GM21360 (cell line): ENCODE data around the gene CARD8.
"Not testable (repeated sequence)": the region's sequence is repeated elsewhere in the genome, so short reads cannot be mapped to it uniquely, and the experiment has no call there.

Source experiments
- ATAC-seq: cut with Tn5 transposase; IDR thresholded peaks from one replicate; pipeline ENCODE4 v1.9.1; 2021; ENCODE audit warnings: mild to moderate bottlenecking, moderate library complexity; ENCODE audit not compliant: unreplicated experiment

Gene CARD8

DNA sequence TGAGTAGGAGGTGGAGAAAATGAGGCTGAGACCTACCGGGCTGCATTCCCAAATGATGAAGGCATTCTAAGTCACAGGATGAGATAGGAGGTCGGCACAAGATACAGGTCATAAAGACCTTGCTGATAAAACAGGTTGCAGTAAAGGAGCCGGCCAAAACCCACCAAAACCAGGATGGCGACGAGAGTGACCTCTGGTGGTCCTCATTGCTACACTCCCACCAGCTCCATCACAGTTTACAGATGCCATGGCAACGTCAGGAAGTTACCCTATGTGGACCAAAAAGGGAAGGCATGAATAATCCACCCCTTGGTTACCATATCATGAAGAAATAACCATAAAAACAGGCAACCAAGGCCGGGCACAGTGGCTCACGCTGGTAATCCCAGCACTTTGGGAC lies 9.6 kb upstream of the CARD8 start:
- ATAC-seq: not testable (repeated sequence)

DNA sequence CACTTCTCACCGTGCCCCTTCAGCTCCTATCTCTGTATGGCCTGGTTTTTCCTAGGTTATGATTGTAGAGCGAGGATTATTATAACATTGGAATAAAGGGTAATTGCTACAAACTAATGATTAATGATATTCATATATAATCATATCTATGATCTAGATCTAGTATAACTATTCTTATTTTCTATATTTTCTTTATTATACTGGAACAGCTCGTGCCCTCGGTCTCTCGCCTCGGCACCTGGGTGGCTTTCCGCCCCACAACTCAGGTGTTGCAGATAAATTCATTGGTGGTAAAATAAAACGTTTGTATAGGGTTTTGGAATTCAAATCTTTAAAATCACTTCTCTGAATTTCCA lies 4.6 kb upstream of the CARD8 start:
- not testable (repeated sequence) for ATAC-seq

DNA sequence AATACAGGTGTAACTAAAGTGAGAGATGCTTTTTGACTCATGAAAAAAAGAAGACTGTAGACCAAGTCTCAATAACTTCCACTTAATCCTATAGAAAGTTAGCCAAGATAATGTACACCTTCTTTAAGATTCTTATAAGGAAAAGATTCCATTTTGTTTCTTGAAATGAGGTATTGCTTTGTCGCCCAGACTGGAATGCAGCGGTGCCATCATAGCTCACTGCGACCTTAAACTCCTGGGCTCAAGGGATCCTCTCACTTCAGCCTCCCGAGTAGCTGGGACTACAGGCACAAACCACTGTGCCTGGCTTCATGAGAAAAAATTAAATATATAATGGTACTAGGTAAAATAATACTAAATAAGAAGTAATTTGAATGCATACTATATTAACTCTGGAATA lies 3.3 kb upstream of the CARD8 start:
- not testable (repeated sequence) for ATAC-seq

DNA sequence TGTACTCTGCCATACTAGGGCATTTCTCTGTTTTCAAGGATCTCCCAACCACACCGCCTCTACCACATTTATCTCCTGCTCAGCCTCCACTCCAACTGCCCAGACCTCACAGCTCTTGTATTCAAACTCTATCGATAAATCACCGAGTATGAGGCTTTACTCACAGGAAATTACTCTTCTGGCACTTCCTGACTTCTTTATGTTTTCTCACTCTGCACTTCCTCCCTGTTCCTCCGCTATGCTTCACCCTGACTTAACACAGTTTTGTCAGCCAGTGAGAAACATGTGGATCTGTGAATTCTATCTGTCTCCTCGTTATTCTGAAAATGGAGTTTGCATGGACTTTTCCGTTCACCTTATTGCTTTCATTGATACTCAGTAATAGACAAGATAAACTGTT lies 2.6 kb upstream of the CARD8 start:
- ATAC-seq: no peak

DNA sequence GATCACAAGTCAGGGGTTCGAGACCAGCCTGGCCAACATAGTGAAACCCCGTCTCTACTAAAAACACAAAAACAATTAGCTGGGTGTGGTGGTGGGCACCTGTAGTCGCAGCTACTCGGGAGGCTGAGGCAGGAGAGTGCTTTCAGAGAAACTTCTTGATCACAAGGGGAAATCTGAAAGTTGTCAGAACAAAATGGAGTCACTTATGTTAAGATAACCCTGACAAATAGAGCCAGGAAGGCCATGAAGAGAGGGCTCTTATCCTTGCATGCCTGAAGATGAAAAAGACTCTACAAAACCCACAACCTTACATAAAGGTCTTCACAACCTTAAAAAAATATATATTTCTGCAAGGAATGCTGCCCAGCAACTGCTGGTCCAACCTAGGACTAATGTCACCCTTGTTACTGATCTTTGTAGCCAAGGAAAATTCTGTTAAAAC lies 1.2 kb downstream of the CARD8 start:
- no peak for ATAC-seq

DNA sequence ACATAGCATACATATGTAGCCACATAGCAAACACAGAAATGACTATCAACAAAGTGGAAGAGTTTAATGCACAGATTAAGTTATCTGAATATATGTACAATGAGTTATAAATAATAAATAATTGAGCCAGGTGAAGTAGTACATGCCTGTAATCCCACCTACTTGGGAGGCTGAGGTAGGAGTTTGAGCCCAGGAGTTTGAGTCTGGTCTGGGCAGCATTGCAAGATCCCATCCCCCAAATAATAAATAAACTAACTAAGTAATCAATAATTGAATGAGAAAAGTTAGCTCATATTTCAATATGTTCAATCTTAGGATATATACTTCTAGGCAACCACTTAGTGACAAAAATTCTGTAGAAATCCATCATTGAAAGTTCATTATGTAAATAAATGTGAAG lies 1.7 kb downstream of the CARD8 start:
- no peak for ATAC-seq

DNA sequence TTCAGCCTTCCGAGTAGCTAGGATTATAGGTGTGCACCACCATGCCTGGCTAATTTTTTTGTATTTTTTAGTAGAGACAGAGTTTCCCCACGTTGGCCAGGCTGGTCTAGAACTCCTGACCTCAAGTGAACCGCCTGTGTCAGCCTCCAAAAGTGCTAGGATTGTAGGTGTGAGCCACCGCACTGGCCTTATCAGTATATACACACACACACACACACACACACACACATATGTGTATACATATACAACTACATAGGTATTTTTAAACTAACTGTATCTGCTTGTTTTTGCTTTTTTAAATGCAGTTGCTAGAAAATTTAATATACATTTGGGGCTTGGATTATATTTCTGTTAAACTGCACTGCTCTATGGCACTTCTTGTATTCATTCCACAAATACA lies 3.1 kb downstream of the CARD8 start:
- ATAC-seq: no peak

DNA sequence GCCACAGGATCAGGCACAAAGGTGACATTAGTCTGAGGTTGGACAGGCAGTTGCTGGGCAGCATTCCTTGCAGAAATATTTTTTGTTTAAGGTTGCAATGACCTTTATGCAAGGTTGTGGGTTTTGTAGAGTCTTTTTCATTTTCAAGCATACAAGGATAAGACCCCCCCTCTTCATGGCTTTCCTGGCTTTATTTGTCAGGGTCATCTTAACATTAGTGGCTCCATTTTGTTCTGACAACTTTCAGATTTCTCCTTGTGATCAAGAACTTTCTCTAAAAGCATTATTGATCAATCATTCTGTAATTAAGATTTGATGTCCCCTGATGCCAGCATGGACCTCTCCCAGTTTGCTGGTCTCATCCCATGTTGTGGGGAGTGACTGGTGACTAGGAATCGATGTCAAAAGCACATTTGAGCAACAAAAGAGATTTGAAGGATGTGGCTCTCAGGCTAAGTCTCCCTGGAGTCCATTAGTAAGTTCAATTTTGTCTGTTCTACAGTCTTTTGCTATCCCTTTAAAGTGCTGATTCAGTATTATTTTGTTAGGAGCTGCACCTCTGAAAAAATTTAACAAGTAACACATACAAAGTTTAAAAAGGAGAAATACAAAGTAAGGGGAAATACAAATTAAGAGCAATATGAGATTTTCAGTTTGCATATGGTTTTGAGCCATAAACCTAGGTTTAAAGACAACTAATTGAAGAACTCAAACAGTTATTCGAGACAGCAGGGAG lies 5.3 kb downstream of the CARD8 start:
- no peak for ATAC-seq

DNA sequence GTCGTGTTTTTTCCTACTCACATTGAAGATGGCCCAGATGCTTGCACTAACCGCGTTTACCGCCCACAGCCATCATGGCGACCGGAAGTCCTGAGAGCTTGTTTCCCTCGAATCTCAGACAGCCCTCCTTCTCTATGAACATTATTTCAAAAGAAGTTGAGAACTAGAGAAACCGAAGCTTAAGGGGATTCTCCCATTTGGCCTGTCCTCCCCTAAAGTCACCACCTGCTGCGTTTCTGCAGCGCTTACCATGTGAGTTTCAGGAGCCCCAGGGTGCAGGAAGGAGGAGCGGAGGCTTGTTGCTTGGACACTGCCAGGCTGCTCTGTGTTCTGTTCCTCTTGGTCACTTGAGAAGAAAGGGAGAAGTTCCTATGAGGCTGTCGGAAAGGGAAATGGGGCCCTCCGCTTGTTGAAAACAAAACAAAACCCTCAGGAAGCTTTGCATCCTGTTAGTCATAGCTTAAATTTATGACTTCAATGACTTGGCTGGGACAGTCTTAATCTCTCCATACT lies 6.2 kb downstream of the CARD8 start:
- peak; percentile 55 for ATAC-seq

DNA sequence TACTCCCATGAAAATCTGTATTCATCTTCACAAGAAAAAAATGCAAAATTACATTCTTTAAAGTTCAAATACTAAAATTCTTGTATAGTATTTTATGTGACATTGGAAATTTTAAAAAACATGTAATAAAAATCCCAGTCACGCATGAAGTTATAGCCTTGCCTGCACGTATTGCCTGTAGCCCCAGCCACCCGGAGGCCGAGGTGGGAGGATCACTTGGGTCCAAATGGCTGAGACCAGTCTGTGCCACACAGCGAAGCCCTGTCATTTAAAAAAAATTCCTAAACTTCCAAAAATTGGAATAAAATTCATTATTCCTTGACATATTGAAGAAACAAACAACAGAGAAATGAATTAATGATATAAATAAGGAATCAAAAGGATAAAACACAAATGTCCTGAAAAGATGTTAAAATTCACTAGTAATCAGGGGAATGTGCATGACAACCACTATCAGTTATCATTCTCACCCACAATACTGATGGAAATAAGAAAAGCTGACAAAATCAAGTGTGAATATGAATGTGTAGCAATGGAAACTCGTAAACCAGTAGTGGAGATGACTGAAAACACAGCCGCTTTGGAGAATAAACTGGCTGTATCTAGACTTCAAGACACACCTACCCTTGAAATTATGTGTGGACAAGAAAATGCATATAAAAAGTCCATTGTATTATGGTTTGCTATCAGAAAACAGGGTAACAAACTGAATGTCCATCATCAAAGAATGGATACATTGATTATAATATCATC lies 7.5 kb downstream of the CARD8 start:
- ATAC-seq: no peak

DNA sequence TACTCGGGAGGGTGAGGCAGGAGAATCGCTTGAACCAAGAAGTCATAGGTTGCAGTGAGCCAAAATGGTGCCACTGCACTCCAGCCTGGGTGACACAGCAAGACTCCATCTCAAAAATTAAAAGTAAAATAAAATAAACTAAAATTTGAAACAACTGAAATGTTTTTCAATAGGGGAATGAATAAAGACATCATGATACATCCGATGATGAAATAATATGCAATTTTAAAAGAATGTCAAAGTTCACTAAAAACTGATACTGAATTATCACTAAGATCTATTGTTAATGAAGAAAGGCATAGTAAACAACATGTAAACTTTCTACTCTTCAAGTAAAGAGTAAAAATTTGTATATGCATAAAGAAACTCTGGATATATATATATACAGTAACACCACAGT lies 8.5 kb downstream of the CARD8 start:
- ATAC-seq: no peak

DNA sequence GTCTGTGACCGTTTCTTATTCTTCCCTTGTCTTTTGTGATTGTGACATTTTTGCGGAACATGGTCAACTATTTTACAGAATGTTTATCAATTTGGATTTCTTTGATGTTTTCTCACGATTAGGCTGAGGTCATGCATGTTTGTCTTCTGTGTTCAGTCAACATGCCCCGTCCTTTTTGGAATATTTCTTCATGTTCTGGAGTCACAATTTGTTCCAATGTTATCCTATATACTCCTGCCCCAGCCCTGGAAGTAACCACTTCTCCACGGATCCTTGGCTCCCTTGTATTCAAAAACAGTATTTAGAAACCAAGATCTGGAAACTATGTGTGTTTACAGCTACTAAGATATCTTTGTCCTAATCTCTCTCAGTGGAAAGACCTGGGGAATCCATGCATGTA lies 9.6 kb downstream of the CARD8 start:
- no peak for ATAC-seq

DNA sequence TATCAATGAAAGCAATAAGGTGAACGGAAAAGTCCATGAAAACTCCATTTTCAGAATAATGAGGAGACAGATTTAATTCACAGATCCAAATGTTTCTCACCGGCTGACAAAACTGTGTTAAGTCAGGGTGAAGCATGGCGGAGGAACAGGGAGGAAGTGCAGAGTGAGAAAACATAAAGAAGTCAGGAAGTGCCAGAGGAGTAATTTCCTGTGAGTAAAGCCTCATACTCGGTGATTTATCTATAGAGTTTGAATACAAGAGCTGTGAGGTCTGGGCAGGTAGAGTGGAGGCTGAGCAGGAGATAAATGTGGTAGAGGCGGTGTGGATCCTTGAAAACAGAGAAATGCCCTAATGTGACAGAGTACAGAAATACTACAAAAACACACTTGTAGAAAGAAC lies 11.4 kb downstream of the CARD8 start:
- ATAC-seq: no peak

DNA sequence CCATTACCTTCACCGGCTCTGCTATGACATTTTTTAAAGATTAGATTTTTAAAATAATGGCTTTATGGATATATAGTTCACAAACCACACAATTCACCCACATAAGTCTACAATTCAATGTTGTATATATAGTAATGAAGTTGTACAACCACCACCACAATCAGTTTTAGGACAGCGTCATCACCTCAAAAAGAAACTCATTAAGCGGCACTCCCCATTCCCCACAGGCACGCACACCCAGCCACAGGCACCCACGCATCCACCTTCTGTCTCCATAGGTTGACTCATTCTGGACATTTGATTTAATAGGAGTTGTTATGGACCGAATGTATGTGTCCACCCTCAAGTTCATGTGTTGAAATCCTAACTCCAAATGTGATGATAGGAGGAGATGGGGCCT lies 13.9 kb downstream of the CARD8 start:
- ATAC-seq: not testable (repeated sequence)

DNA sequence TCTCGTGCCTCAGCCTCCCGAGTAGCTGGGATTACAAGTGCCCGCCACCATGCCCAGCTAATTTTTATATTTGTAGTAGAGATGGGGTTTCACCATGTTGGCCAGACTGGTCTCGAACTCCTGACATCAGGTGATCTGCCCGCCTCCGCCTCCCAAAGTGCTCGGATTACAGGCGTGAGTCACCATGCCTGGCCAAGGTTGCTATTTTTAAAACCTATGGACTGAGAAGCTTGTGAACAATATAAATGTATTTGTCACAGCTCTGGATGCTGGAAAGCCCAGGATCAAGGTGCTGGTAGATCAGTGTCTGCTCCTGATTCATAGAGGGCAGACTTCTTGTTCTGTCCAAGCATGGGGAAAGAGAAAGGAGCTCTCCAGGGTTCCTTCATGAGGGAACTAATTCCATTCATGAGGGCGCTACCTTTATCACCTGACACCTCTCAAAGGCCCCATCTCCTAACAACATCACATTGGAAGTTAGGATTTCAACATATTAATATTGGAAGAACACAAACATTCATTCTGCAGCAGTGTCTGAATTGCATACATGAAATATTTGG lies 16.1 kb downstream of the CARD8 start:
- no peak for ATAC-seq

DNA sequence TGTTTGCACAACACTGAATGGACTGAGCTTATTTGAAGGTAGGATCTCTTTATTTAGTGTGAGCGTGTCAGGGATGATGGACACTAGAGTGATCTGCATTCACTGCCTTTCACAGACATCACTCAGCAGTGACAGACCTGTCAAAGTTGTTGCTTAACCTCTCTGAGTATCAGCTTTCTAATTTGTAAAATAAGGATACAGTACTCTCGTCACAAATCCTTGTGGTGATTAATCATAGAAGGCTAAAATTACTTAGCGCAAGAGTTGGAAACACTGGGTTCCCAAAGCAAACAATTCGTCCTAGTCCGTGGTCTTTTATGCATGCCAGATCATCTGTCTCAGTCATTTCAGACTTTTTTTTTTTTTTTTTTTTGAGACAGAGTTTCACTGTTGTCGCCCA lies 16.6 kb downstream of the CARD8 start:
- no peak for ATAC-seq

DNA sequence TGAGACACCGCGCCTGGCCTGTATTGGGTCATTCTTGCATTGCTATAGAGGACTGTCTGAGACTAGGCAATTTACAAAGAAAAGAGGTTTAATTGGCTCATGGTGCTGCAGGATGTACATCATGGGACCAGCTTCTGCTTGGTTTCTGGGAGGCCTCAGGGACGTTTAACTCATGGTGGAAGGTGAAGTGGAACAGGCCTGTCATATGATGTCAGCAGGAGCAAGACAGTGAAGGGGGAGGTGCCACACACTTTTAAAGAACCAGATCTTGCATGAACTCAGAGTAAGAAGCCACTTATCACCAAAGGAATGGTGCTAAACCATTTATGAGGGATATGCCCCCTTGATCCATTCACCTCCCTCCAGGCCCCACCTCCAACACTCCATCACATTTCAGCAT lies 18.7 kb downstream of the CARD8 start:
- no peak for ATAC-seq

DNA sequence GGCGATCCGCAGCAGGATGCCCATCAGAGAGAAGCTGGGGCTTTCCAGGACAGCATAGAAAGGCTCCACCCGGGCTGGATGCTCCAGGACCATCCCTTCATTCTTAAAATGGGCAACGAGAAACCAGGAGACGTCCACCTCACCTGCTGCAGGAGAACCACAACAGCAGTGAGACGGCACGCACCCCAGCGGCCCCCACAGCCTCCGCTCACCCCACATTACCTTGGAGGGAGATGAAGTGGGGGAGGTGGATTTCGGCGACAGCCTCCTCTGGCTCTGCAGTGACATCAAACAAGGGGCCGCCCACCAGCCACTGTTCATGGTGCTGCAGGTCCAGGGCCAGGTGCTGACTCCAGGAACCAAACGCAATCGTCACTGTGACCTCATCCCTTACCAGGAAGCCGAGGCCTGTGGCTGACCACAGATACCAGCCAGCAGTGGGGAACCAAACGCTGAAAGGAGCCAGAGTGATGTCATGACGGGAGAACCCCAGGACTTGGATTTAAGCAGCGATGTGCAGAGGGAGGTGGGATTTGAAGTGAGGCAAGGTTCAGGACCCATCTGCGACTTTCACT lies 25.1 kb downstream of the CARD8 start:
- no peak for ATAC-seq

DNA sequence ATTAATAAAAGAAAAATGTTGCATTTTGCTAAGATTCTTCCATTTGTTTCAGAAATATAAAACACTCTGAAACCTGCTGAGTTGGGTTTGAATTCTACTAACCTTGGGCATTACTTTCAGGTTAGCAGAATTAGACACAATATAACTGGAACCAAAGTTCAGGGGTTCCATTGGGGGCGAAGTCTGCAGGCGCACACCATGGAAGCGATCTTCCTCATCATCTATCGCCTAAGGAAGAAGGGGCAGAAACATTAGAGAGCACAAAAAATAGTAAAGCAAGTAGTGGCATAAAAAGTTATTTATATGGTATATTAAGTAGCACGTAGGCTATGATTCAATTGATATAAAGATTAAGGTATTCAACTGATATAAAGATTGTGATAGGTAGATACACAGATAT lies 34.1 kb downstream of the CARD8 start:
- ATAC-seq: no peak

DNA sequence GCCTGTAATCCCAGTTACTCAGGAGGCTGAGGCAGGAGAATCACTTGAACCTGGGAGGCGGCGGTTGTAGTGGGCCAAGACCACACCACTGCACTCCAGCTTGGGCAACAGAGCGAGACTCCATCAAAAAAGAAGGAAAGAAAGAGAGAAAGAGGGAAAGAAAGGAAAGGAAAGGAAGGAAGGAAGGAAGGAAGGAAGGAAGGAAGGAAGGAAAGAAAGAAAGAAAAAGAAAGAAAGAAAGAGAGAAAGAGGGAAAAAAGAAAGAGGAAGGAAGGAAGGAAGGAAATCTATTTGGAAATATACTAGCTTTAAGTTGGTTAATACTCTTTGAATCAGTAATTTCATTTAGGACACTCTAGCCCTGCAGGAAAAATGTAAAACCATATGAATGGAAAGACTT lies 34.9 kb downstream of the CARD8 start:
- not testable (repeated sequence) for ATAC-seq

DNA sequence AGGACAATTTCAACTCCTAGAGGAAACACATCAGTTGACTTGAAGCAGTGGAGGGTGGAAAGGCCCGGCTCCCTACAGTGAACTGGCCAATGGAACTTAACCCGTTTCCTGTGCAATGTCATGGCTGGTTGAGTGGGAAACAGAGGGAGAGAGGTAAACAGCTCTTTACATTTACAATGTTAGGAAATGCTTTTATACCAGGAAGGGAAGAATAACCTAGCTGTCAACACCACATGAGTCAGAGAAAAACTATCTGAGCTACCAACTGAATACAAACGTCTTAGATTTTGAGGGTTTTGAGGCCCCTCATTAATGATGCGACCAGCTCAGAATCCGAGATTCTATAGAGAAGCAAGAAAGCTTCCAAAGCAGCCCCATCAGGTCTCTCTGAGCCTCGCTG lies 36.7 kb downstream of the CARD8 start:
- no peak for ATAC-seq

DNA sequence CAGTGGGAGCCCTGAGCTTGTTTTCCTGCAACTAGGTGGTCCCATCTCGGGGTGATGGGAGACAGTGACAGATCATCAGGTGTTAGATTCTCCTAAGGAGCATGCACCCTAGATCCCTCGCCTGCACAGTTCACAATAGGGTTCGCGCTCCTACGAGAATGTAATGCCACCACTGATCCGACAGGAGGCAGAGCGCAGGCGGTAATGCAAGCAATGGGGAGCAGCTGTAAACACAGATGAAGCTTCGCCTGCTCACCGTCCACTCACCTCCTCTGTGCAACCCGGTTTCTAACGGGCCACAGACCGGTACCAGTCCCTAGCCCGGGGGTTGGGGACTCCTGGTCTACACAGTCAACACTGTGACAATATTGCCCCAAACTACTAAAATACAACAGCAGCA lies 38.8 kb downstream of the CARD8 start:
- ATAC-seq: no peak
